ENCODE results near the gene GIT2. TPM values are rescaled to one million over a fixed set of nuclear protein-coding genes. Genes with fewer than 3 reads are reported as not detected.

Gene GIT2
- total and polyA plus RNA-seq, 10 of the 15 experiments (the other 5 are each of a cell fraction or from before 2014, with no cell fraction given) = 9.1 to 49.9 (median 43.9) TPM

GRCh38 chr12:109958374-109958773 lies 37.8 kb downstream of the GIT2 start:
- ChIA-PET SMC1A (ENCODE audit: uncharacterized antibody, unreplicated experiment) (no interaction called here), RAD21 (ENCODE audit: unreplicated experiment) (no interaction called here), CTCF (no interaction called here), POLR2A (interaction anchor here (0.6 kb wide), 1 partner anchor 373 kb away, joined by 3 read pairs; no protein-coding TSS in a partner anchor)
- Histone ChIP-seq H3K4me2 (ENCODE audit: control insufficient read depth, insufficient read depth) (no peak overlapping the region), H3K36me3 (ENCODE audit: control insufficient read depth in 2 of 2, insufficient read depth in 2 of 2, low read length in 1 of 2) (peaks cover 12 to 22% of the 10 kb centered on the region in 2 experiments), H3K4me1 (ENCODE audit: control insufficient read depth, insufficient read depth, low read length) (no peaks in the 10 kb centered on the region), H3K27me3 (replicated peaks in 1 of 2; ENCODE audit: control insufficient read depth in 2 of 2, insufficient read depth in 2 of 2, low read length in 1 of 2) (no peaks in the 10 kb centered on the region), H4K20me1 (ENCODE audit: control insufficient read depth, insufficient read depth) (no peaks in the 10 kb centered on the region), H3K4me3 (no peak overlapping the region), H2AFZ (ENCODE audit: control insufficient read depth, low read depth, low read length) (no peak overlapping the region), H3K79me2 (ENCODE audit: control insufficient read depth, insufficient read depth, low read length) (no peaks in the 10 kb centered on the region), H3K9ac (ENCODE audit: control insufficient read depth, insufficient read depth, low read length) (no peak overlapping the region), H3K27ac (ENCODE audit: control insufficient read depth, insufficient read depth) (no peak overlapping the region), H3K9me3 (replicated peaks; ENCODE audit: control insufficient read depth, insufficient read depth, low read length) (no peaks in the 10 kb centered on the region)
- TF ChIP-seq SPI1 (IDR thresholded peaks at IDR 0.05; ENCODE audit: borderline replicate concordance, insufficient read depth, low read depth, low read length) = no peak
- TF ChIP-seq SMAD1 (IDR thresholded peaks at IDR 0.05; ENCODE audit: low read depth, partially characterized antibody) = no peak
- TF ChIP-seq RB1 (IDR thresholded peaks at IDR 0.05; ENCODE audit: borderline replicate concordance) = no peak
- TF ChIP-seq, protein P1, sequence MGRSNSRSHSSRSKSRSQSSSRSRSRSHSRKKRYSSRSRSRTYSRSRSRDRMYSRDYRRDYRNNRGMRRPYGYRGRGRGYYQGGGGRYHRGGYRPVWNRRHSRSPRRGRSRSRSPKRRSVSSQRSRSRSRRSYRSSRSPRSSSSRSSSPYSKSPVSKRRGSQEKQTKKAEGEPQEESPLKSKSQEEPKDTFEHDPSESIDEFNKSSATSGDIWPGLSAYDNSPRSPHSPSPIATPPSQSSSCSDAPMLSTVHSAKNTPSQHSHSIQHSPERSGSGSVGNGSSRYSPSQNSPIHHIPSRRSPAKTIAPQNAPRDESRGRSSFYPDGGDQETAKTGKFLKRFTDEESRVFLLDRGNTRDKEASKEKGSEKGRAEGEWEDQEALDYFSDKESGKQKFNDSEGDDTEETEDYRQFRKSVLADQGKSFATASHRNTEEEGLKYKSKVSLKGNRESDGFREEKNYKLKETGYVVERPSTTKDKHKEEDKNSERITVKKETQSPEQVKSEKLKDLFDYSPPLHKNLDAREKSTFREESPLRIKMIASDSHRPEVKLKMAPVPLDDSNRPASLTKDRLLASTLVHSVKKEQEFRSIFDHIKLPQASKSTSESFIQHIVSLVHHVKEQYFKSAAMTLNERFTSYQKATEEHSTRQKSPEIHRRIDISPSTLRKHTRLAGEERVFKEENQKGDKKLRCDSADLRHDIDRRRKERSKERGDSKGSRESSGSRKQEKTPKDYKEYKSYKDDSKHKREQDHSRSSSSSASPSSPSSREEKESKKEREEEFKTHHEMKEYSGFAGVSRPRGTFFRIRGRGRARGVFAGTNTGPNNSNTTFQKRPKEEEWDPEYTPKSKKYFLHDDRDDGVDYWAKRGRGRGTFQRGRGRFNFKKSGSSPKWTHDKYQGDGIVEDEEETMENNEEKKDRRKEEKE (IDR thresholded peaks at IDR 0.05) = no peak
- no peak for TF ChIP-seq TARDBP (IDR thresholded peaks at IDR 0.05; ENCODE audit: borderline replicate concordance)
- 97% methylated on average over 7 of the region's 7 CpGs for whole genome bisulfite sequencing (ENCODE audit: insufficient coverage, insufficient replicate concordance, low lambda C conversion rate, missing lambda C conversion rate)
- in situ Hi-C loops (cut with MboI) = no loop called here
- DNase-seq (ENCODE audit: low read depth, low spot score) (no peak), FAIRE-seq (no peak), ATAC-seq (no peak)
- BruUV-seq (replicated peaks) = no TSS peak
- intact Hi-C loops (cut with micrococcal nuclease; ENCODE audit: unreplicated experiment) = no loop called here
